Activated naive CD4-positive, alpha-beta T cell treated with anti-CD3 and anti-CD28 coated beads for 36 hours (primary cell): ENCODE results near the gene EML5. TPM values are rescaled to one million over a fixed set of nuclear protein-coding genes. Genes with fewer than 3 reads are reported as not detected.
"Not testable (repeated sequence)": the region's sequence is repeated elsewhere in the genome, so short reads cannot be mapped to it uniquely, and the experiment has no call there.

Experiments used
- CTCF ChIA-PET: fragments of 350-600 bp; sonication (Branson Sonifier 250); formaldehyde crosslinking; loops from one replicate; lab custom pipeline; 2021; ENCODE audit warnings: antibody characterized with exemption; lab: Charles Lee
- DNase-seq: peaks from one replicate; pipeline ENCODE4 v3.0.0-alpha.2; 2020
- H3K27ac Mint-ChIP-seq: one replicate; pipeline ENCODE4 v1.8.0; 2021; ENCODE audit warnings: mild to moderate bottlenecking, mixed read lengths
- H3K27me3 Mint-ChIP-seq: one replicate; pipeline ENCODE4 v1.8.0; 2021; ENCODE audit warnings: low read depth, mixed read lengths
- H3K36me3 Mint-ChIP-seq: one replicate; pipeline ENCODE4 v1.8.0; 2021; ENCODE audit warnings: low read depth, mixed read lengths
- H3K4me1 Mint-ChIP-seq: one replicate; pipeline ENCODE4 v1.8.0; 2021; ENCODE audit warnings: low read depth, mixed read lengths
- H3K4me3 Mint-ChIP-seq: one replicate; pipeline ENCODE4 v1.8.0; 2021; ENCODE audit warnings: mild to moderate bottlenecking, moderate library complexity, mixed read lengths
- H3K9me3 Mint-ChIP-seq: one replicate; pipeline ENCODE4 v1.8.0; 2021; ENCODE audit warnings: mixed read lengths
- intact Hi-C: fragments of 100-400 bp; cut with micrococcal nuclease; formaldehyde crosslinking; loops from one replicate; pipeline ENCODE4 v1.15.1; 2023
- total RNA-seq, 2 experiments: library from RNA; stranded (reverse); gene quantifications; one replicate each; pipeline ENCODE4 v1.2.3, GENCODE V29; 2021

The EML5 gene
- total RNA-seq, 2 experiments from 2014 or later: 3.7 to 3.8 TPM

DNA sequence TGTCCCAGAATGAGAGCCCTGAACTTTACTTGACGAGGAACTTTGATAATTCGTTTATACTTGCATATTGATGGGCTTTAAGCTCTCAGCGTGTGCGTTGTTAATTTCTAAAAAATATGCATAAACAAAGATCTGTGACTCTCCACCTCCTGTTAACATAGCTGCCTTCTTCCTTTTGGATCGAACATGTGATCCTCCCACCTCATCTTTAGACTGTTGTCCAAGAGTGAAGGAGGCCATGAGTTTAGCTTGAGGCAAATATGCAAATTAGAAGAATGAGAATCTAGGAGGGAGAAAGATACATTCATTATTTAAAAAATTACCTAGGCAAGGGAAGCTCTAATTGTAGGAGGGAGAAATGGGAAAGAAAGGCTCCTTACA, 32.3 kb upstream of the EML5 start:
- Mint-ChIP-seq H3K27me3 (no peaks in the 10 kb centered on the region), H3K36me3 (no peaks in the 10 kb centered on the region), H3K4me1 (peaks cover 9% of the 10 kb centered on the region), H3K9me3 (no peaks in the 10 kb centered on the region), H3K4me3 (peak overlapping the region; percentile 80), H3K27ac (no peak overlapping the region)
- intact Hi-C loops: loop anchor here (2.0 to 10.0 kb wide), 3 partner anchors 262 to 1560 kb away; partner anchors contain the start of genes GALC and ZC3H14
- CTCF ChIA-PET: interaction anchor here (0.9 to 1.2 kb wide), 2 partner anchors 32 to 202 kb away, joined by 3 read pairs; partner anchors contain the start of gene EML5
- DNase-seq: no peak

GRCh38 chr14:88824314-88825077, 31.7 kb upstream of the EML5 start, which contains the start of gene TTC8:
Gene TTC8, plus strand, starts transcription at chr14:88824651. Its CDS starts 57 bp downstream, at chr14:88824708.
- Mint-ChIP-seq H3K27me3 (no peaks in the 10 kb centered on the region), H3K4me1 (peaks cover 9% of the 10 kb centered on the region), H3K4me3 (peak within 1 kb of the TSS; percentile 80), H3K27ac (peak within 1 kb of the TSS; percentile 92), H3K36me3 (no peaks in the 10 kb centered on the region), H3K9me3 (no peaks in the 10 kb centered on the region)
- intact Hi-C loops: loop anchor here (1.0 to 10.0 kb wide), 5 partner anchors 32 to 1560 kb away; partner anchors contain the start of genes EML5, GALC and ZC3H14
- CTCF ChIA-PET: interaction anchor here (1.2 kb wide), 1 partner anchor 32 kb away, joined by 3 read pairs; the partner anchor contains the start of gene EML5
- peak; percentile 88 for DNase-seq

- intact Hi-C loops: loop anchor here (1.0 to 10.0 kb wide), 5 partner anchors 32 to 1561 kb away; partner anchors contain the start of genes EML5, GALC and ZC3H14
- Mint-ChIP-seq H3K4me1 (peaks cover 7% of the 10 kb centered on the region), H3K36me3 (no peaks in the 10 kb centered on the region), H3K27me3 (no peaks in the 10 kb centered on the region), H3K4me3 (peak overlapping the region; percentile 80), H3K27ac (peak overlapping the region; percentile 92), H3K9me3 (no peaks in the 10 kb centered on the region)
- DNase-seq: no peak
- CTCF ChIA-PET: interaction anchor here (1.2 kb wide), 1 partner anchor 31 kb away, joined by 3 read pairs; the partner anchor contains the start of gene EML5
Measured at GRCh38 chr14:88823968-88824313, 31.2 kb upstream of the EML5 start.

DNA sequence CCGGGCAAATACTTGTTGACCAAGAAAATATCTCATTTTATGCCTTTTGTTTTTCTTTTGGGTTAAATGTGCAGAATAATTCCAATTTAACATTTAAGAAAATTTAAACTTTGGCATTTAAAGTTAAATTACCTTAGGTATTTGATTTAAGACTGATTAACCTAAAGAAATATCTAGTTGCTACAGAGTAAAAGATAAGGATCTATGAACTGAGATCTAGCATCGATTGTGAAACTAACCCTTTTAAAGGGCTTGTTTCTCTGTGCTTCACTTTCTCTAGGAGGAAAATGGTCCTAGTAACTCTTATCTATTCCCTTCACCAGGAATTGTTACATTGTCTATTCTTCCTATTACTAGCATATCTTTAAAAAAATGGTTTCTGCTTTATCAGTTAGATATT, 29.1 kb upstream of the EML5 start:
- Mint-ChIP-seq H3K36me3 (no peaks in the 10 kb centered on the region), H3K4me3 (no peak overlapping the region), H3K27me3 (peaks cover 6% of the 10 kb centered on the region), H3K9me3 (no peaks in the 10 kb centered on the region), H3K27ac (no peak overlapping the region), H3K4me1 (peaks cover 7% of the 10 kb centered on the region)
- CTCF ChIA-PET: no interaction called here
- intact Hi-C loops: loop anchor here (10.0 kb wide), 1 partner anchor 827 kb away; the partner anchor contains the start of gene GALC
- DNase-seq: no peak

DNA sequence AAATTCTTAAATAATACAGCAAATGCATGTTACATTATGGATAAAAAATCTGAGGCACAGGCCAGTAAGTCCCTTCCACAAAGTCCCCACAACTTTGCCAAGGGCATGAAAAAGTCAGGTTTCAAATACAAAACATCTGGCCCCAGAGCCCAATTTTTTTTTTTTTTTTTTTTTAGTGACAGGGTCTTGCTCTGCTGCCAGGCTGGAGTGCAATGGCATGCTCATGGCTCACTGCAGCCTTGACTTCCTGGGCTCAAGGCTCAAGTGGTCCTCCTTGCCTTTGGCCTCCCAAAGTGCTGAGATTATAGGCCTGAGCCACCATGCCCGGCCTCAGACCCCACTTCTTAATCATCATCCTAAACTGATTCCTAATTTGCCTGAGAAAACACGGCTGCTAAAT, 28.6 kb upstream of the EML5 start:
- Mint-ChIP-seq H3K27me3 (peaks cover 6% of the 10 kb centered on the region), H3K4me3 (no peak overlapping the region), H3K27ac (no peak overlapping the region), H3K9me3 (no peaks in the 10 kb centered on the region), H3K36me3 (no peaks in the 10 kb centered on the region), H3K4me1 (peaks cover 7% of the 10 kb centered on the region)
- DNase-seq: no peak
- intact Hi-C loops: loop anchor here (10.0 kb wide), 1 partner anchor 827 kb away; the partner anchor contains the start of gene GALC
- CTCF ChIA-PET: no interaction called here

DNA sequence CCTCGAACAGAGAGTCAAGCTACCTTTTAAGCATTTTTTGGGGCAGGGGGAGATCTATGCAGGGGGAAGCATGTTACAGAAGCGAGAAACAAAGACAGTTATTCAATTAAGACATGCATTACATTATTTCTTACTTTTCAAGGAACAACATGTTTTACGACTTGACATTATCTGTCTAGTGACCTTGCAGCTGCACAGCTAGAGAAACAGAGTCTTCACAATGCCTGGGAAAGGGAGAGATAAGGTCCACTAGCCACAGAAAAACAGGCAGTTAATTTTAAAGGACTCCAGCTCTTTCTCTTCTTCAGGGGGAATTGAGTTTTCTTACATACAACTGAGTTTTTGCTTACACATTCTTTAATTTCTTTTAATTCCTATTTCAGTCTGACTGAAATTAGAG, 26.9 kb upstream of the EML5 start:
- CTCF ChIA-PET, H3K36me3 Mint-ChIP-seq, DNase-seq, H3K9me3 Mint-ChIP-seq, H3K4me1 Mint-ChIP-seq, H3K27me3 Mint-ChIP-seq, H3K4me3 Mint-ChIP-seq, H3K27ac Mint-ChIP-seq: not testable (repeated sequence)
- intact Hi-C loops: loop anchor here (10.0 kb wide), 1 partner anchor 825 kb away; the partner anchor contains the start of gene GALC

DNA sequence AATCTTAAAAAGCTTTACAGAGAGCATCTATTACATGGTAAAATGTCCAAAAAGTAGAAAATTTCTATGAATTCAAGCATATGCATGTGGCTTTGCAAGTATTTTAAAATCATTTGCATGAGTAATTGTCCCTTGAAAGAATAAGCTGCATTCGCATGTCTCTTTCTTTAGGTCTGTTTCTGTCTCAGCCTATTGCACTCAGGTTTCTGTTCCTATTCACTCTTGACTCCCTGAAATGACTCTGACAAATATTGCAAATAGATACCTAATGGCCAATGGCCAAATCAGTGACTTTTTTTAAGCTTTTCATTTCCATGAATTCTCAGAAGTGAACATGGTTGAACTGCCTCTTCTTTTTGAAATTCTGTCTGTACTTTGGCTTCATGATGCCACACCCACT, 25.3 kb upstream of the EML5 start:
- no peak overlapping the region for H3K27ac Mint-ChIP-seq
- no peaks in the 10 kb centered on the region for H3K9me3 Mint-ChIP-seq

GRCh38 chr14:88815980-88816379, 23.2 kb upstream of the EML5 start:
- Mint-ChIP-seq H3K27ac (no peak overlapping the region), H3K4me3 (no peak overlapping the region), H3K4me1 (no peaks in the 10 kb centered on the region), H3K36me3 (no peaks in the 10 kb centered on the region), H3K27me3 (peaks cover 12% of the 10 kb centered on the region), H3K9me3 (no peaks in the 10 kb centered on the region)
- CTCF ChIA-PET: interaction anchor here (0.6 to 0.7 kb wide), 2 partner anchors 24 to 71 kb away, joined by 3 to 4 read pairs; partner anchors contain the start of gene EML5
- intact Hi-C loops: no loop called here
- DNase-seq: no peak

More for the DNA sequence above, 25.3 kb upstream of the EML5 start:
- intact Hi-C loops: no loop called here
- DNase-seq: no peak
- Mint-ChIP-seq H3K27me3 (peaks cover 10% of the 10 kb centered on the region), H3K36me3 (no peaks in the 10 kb centered on the region), H3K4me3 (no peak overlapping the region), H3K4me1 (no peaks in the 10 kb centered on the region)
- CTCF ChIA-PET: no interaction called here

DNA sequence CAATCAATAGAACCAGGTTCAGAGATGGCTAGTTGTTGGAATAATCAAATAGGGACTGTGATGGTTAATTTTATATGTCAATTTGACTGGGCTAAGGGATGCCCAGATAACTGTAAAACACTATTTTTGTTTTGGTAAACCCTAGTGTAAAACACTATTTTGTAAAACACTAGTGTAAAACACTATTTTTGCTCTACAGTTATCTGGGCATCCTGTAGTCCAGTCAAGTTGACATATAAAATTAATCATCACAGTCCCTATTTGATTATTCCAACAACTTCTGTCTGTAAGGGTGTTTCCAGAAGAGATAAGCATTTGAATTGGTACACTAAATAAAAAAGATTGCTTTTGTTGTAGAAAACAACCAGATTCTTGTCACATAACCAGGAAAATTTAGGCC, 15.6 kb upstream of the EML5 start:
- intact Hi-C loops: no loop called here
- no peak for DNase-seq
- Mint-ChIP-seq H3K27me3 (peaks cover 22% of the 10 kb centered on the region), H3K27ac (no peak overlapping the region), H3K4me1 (no peaks in the 10 kb centered on the region), H3K4me3 (no peak overlapping the region), H3K9me3 (peaks cover 2% of the 10 kb centered on the region), H3K36me3 (no peaks in the 10 kb centered on the region)
- CTCF ChIA-PET: no interaction called here

GRCh38 chr14:88804477-88804876, 11.7 kb upstream of the EML5 start:
- no peak for DNase-seq
- H3K27me3 Mint-ChIP-seq: peaks cover 21% of the 10 kb centered on the region
- H3K4me1 Mint-ChIP-seq: no peaks in the 10 kb centered on the region
- peaks cover 2% of the 10 kb centered on the region for H3K9me3 Mint-ChIP-seq
- H3K36me3 Mint-ChIP-seq: no peaks in the 10 kb centered on the region
- CTCF ChIA-PET: interaction anchor here (0.6 kb wide), 1 partner anchor 35 kb away, joined by 3 read pairs; no protein-coding TSS in a partner anchor
- intact Hi-C loops: no loop called here
- H3K27ac Mint-ChIP-seq: no peak overlapping the region
- H3K4me3 Mint-ChIP-seq: no peak overlapping the region

DNA sequence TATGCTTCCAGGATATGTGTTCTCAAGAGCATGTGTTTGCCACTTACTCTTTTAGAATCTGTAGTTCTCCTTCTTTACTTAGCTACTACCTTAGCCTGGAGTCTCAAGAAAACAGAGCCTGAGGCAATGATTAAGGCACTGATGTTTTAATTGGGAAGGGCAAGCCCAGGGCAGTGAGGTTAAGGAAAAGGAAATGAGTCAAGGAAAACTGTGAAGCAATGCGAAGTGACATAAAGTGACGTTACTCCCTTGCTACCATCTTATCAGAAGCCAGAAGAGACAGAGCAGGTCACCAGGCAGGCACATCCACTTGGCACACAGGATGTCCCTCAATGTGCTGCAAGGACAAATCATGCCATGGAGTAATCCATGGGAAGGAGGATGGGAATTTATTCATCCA, 11.3 kb upstream of the EML5 start:
- Mint-ChIP-seq H3K9me3 (peaks cover 2% of the 10 kb centered on the region), H3K36me3 (no peaks in the 10 kb centered on the region), H3K27ac (no peak overlapping the region), H3K4me1 (no peaks in the 10 kb centered on the region), H3K27me3 (peaks cover 21% of the 10 kb centered on the region), H3K4me3 (no peak overlapping the region)
- no peak for DNase-seq
- CTCF ChIA-PET: interaction anchor here (0.6 kb wide), 1 partner anchor 35 kb away, joined by 3 read pairs; no protein-coding TSS in a partner anchor
- intact Hi-C loops: no loop called here

- intact Hi-C loops: no loop called here
- no peaks in the 10 kb centered on the region for H3K36me3 Mint-ChIP-seq
- H3K27ac Mint-ChIP-seq: no peak overlapping the region
- H3K4me3 Mint-ChIP-seq: no peak overlapping the region
- CTCF ChIA-PET: no interaction called here
- no peaks in the 10 kb centered on the region for H3K4me1 Mint-ChIP-seq
- no peak for DNase-seq
- no peaks in the 10 kb centered on the region for H3K9me3 Mint-ChIP-seq
- peaks cover 21% of the 10 kb centered on the region for H3K27me3 Mint-ChIP-seq
Measured at GRCh38 chr14:88802596-88802995, 9.8 kb upstream of the EML5 start.
